ENCODE measurements around the gene RAP1GAP2.

Gene RAP1GAP2

DNA sequence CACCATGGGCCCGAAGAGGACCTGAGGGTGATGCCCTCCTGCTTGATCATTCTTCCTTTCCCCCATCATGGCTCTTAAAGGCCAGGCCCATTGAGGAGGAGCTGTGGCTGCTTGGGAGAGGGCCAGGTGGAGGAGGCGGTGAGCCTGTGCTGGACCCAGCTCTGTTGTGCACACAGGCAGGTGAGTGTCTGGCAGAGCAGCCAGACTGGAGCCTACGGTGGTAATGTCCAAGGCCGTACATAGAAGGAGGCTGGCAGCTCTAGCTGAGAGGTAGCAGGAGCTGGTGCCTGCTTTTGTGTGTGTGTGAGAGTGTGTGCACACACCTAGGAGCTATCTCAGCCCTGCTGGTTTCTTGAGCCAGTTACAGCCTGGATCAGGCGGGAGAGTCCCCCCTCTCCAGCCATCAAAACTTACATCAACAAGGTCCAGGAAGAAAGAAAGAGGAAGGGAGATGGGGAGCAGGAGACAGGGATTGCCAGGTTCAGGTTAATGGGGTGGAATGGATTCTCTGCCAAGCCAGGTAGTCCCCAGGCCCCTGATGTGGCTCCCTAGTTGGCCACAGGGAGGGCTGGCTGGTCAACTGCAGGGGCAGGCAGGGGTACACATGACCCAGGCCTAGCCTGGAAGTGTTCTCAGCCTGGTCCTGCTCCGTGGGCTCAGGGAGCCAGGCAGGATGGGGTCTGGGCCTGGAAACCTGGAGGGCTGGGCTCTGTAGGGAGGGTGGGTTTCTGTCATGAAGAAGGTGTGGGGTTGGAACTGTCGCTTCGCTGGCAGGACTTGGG, 107.1 kb downstream of the RAP1GAP2 start:
- H3K4me2 ChIP-seq (ENCODE audit: insufficient read depth, low read length) = no peak overlapping the region
- no peak overlapping the region for H3K4me3 ChIP-seq (ENCODE audit: low read depth in 1 of 2, low read length in 2 of 2)
- H3K9ac ChIP-seq (ENCODE audit: low read depth, low read length) = no peak overlapping the region
- no peak overlapping the region for H2AFZ ChIP-seq (ENCODE audit: low read depth, low read length)
- no peaks in the 10 kb centered on the region for H3K36me3 ChIP-seq (ENCODE audit: insufficient read depth, low read length)
- H4K20me1 ChIP-seq (ENCODE audit: insufficient read depth, low read length) = no peaks in the 10 kb centered on the region
- H3K79me2 ChIP-seq (ENCODE audit: insufficient read depth, low read length) = no peaks in the 10 kb centered on the region
- DNase-seq = no peak
- H3K27me3 ChIP-seq (ENCODE audit: insufficient read depth, low read length, poor library complexity) = no peaks in the 10 kb centered on the region
- H3K27ac ChIP-seq (ENCODE audit: low read length) = no peak overlapping the region
- H3K9me3 ChIP-seq (ENCODE audit: insufficient read depth, low read length, severe bottlenecking) = no peaks in the 10 kb centered on the region
- no peaks in the 10 kb centered on the region for H3K4me1 ChIP-seq (ENCODE audit: insufficient read depth, low read length)
- no peak for ATAC-seq (ENCODE audit: insufficient read depth, low read depth)
- TF ChIP-seq, protein P1, sequence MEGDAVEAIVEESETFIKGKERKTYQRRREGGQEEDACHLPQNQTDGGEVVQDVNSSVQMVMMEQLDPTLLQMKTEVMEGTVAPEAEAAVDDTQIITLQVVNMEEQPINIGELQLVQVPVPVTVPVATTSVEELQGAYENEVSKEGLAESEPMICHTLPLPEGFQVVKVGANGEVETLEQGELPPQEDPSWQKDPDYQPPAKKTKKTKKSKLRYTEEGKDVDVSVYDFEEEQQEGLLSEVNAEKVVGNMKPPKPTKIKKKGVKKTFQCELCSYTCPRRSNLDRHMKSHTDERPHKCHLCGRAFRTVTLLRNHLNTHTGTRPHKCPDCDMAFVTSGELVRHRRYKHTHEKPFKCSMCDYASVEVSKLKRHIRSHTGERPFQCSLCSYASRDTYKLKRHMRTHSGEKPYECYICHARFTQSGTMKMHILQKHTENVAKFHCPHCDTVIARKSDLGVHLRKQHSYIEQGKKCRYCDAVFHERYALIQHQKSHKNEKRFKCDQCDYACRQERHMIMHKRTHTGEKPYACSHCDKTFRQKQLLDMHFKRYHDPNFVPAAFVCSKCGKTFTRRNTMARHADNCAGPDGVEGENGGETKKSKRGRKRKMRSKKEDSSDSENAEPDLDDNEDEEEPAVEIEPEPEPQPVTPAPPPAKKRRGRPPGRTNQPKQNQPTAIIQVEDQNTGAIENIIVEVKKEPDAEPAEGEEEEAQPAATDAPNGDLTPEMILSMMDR (IDR thresholded peaks at IDR 0.05; ENCODE audit: borderline replicate concordance, extremely low read depth, low read length, poor library complexity, severe bottlenecking) = no peak
- TF ChIP-seq EZH2 (IDR thresholded peaks at IDR 0.05; ENCODE audit: borderline replicate concordance, low read depth, low read length, severe bottlenecking) = no peak

DNA sequence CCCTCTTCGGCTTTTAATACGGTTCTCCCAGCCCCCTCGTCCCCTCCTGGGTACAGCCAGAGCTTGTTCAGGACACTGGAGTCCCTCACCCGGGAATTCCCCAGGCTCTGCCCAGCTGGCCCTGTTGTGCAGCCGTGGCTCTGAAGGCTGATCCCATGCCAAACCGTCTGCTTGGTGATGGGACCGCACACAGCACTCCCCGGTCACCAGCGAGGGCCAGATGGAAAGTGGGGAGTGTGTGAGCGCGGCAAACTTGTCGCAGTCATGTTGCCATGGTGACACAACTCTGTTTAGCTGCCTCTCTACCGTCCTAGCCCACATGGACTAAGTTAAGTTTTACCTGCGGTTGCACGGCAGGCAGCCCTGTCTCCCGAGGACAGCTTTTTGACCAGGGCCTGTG, 107.9 kb downstream of the RAP1GAP2 start:
- no peaks in the 10 kb centered on the region for H3K4me1 ChIP-seq (ENCODE audit: insufficient read depth, low read length)
- ATAC-seq (ENCODE audit: insufficient read depth, low read depth) (no peak), DNase-seq (no peak)
- no peaks in the 10 kb centered on the region for H3K79me2 ChIP-seq (ENCODE audit: insufficient read depth, low read length)
- no peak overlapping the region for H3K27ac ChIP-seq (ENCODE audit: low read length)
- H3K36me3 ChIP-seq (ENCODE audit: insufficient read depth, low read length) = no peaks in the 10 kb centered on the region
- H3K9ac ChIP-seq (ENCODE audit: low read depth, low read length) = no peak overlapping the region
- no peak for TF ChIP-seq EZH2 (IDR thresholded peaks at IDR 0.05; ENCODE audit: borderline replicate concordance, low read depth, low read length, severe bottlenecking)
- no peak overlapping the region for H3K4me2 ChIP-seq (ENCODE audit: insufficient read depth, low read length)
- no peak overlapping the region for H3K4me3 ChIP-seq (ENCODE audit: low read depth in 1 of 2, low read length in 2 of 2)
- no peaks in the 10 kb centered on the region for H4K20me1 ChIP-seq (ENCODE audit: insufficient read depth, low read length)
- no peaks in the 10 kb centered on the region for H3K9me3 ChIP-seq (ENCODE audit: insufficient read depth, low read length, severe bottlenecking)
- no peak overlapping the region for H2AFZ ChIP-seq (ENCODE audit: low read depth, low read length)
- no peaks in the 10 kb centered on the region for H3K27me3 ChIP-seq (ENCODE audit: insufficient read depth, low read length, poor library complexity)

DNA sequence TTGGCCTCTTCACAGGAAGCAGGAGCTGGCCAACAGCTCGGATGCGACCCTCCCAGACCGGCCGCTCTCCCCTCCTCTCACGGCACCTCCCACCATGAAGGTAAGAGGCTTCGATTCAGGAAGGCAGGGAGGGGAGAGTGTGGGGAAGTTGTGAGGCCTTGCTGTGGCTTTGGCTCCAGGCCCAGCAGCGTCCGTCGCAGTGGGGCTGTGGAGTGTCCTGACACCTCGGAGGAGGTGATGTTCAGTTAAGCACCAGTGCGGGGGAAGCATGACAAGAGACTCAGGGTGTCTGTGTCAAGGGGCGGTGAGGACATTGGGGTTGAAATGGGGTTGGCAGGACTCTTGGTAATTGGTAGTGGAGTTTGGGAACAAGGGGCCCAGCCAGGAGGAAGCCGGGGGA, 109.0 kb downstream of the RAP1GAP2 start:
- DNase-seq = no peak

More for the DNA sequence above, 109.0 kb downstream of the RAP1GAP2 start:
- Histone ChIP-seq H2AFZ (ENCODE audit: low read depth, low read length) (no peak overlapping the region), H3K4me2 (ENCODE audit: insufficient read depth, low read length) (no peak overlapping the region), H3K27me3 (ENCODE audit: insufficient read depth, low read length, poor library complexity) (no peaks in the 10 kb centered on the region), H3K36me3 (ENCODE audit: insufficient read depth, low read length) (no peaks in the 10 kb centered on the region), H3K9ac (ENCODE audit: low read depth, low read length) (no peak overlapping the region), H3K27ac (ENCODE audit: low read length) (no peak overlapping the region), H3K79me2 (ENCODE audit: insufficient read depth, low read length) (no peaks in the 10 kb centered on the region), H4K20me1 (ENCODE audit: insufficient read depth, low read length) (no peaks in the 10 kb centered on the region), H3K4me1 (ENCODE audit: insufficient read depth, low read length) (no peaks in the 10 kb centered on the region), H3K9me3 (ENCODE audit: insufficient read depth, low read length, severe bottlenecking) (no peaks in the 10 kb centered on the region), H3K4me3 (ENCODE audit: low read depth in 1 of 2, low read length in 2 of 2) (no peak overlapping the region)
- TF ChIP-seq EZH2 (IDR thresholded peaks at IDR 0.05; ENCODE audit: borderline replicate concordance, low read depth, low read length, severe bottlenecking) = no peak
- TF ChIP-seq, protein P1 (IDR thresholded peaks at IDR 0.05; ENCODE audit: borderline replicate concordance, extremely low read depth, low read length, poor library complexity, severe bottlenecking) = no peak
- no peak for ATAC-seq (ENCODE audit: insufficient read depth, low read depth)

All from DND-41 (cell line).